ENCODE measurements around the gene GFI1B. TPM values are rescaled to one million over a fixed set of nuclear protein-coding genes. Genes with fewer than 3 reads are reported as not detected.

Gene GFI1B
- total RNA-seq, 1 experiment from 2014 or later: not detected

GRCh38 chr9:133002147-133003070, 23.9 kb downstream of the GFI1B start:
- TF ChIP-seq, protein P1, sequence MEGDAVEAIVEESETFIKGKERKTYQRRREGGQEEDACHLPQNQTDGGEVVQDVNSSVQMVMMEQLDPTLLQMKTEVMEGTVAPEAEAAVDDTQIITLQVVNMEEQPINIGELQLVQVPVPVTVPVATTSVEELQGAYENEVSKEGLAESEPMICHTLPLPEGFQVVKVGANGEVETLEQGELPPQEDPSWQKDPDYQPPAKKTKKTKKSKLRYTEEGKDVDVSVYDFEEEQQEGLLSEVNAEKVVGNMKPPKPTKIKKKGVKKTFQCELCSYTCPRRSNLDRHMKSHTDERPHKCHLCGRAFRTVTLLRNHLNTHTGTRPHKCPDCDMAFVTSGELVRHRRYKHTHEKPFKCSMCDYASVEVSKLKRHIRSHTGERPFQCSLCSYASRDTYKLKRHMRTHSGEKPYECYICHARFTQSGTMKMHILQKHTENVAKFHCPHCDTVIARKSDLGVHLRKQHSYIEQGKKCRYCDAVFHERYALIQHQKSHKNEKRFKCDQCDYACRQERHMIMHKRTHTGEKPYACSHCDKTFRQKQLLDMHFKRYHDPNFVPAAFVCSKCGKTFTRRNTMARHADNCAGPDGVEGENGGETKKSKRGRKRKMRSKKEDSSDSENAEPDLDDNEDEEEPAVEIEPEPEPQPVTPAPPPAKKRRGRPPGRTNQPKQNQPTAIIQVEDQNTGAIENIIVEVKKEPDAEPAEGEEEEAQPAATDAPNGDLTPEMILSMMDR (conservative IDR thresholded peaks at IDR 0.05; ENCODE audit: low read depth, low read length): no peak
- no peak for TF ChIP-seq EZH2 (IDR thresholded peaks at IDR 0.05; ENCODE audit: borderline replicate concordance, low read depth, low read length, poor library complexity, severe bottlenecking)
- BruUV-seq (replicated peaks): no TSS peak
- ChIA-PET CTCF (no interaction called here), POLR2A (ENCODE audit: low non-redundant PET) (interaction anchor here (0.7 kb wide), 1 partner anchor 128 kb away, joined by 3 read pairs; no protein-coding TSS in a partner anchor)
- no peak for DNase-seq (ENCODE audit: low spot score)
- Histone ChIP-seq H3K27me3 (replicated peaks; ENCODE audit: insufficient read depth, low read depth, low read length, poor library complexity) (peaks cover 13% of the 10 kb centered on the region), H3K36me3 (ENCODE audit: insufficient read depth, low read length, poor library complexity, severe bottlenecking) (no peaks in the 10 kb centered on the region), H3K4me3 (ENCODE audit: low read depth, low read length, poor library complexity, severe bottlenecking) (no peak overlapping the region), H3K4me1 (ENCODE audit: insufficient read depth, low read length, poor library complexity, severe bottlenecking) (no peaks in the 10 kb centered on the region), H3K9me3 (ENCODE audit: low read depth, low read length, poor library complexity, severe bottlenecking) (no peaks in the 10 kb centered on the region), H3K27ac (ENCODE audit: low read depth, low read length, poor library complexity, severe bottlenecking) (no peak overlapping the region)
- intact Hi-C loops (cut with micrococcal nuclease; ENCODE audit: unreplicated experiment): no loop called here

- H3K27me3 ChIP-seq (replicated peaks; ENCODE audit: insufficient read depth, low read depth, low read length, poor library complexity): peaks cover 13% of the 10 kb centered on the region
- no TSS peak for BruUV-seq (replicated peaks)
- no peak overlapping the region for H3K27ac ChIP-seq (ENCODE audit: low read depth, low read length, poor library complexity, severe bottlenecking)
- H3K9me3 ChIP-seq (ENCODE audit: low read depth, low read length, poor library complexity, severe bottlenecking): no peaks in the 10 kb centered on the region
- H3K4me1 ChIP-seq (ENCODE audit: insufficient read depth, low read length, poor library complexity, severe bottlenecking): no peaks in the 10 kb centered on the region
- intact Hi-C loops (cut with micrococcal nuclease; ENCODE audit: unreplicated experiment): no loop called here
- CTCF ChIA-PET: no interaction called here
- no peaks in the 10 kb centered on the region for H3K36me3 ChIP-seq (ENCODE audit: insufficient read depth, low read length, poor library complexity, severe bottlenecking)
- no peak for TF ChIP-seq EZH2 (IDR thresholded peaks at IDR 0.05; ENCODE audit: borderline replicate concordance, low read depth, low read length, poor library complexity, severe bottlenecking)
- TF ChIP-seq, protein P1 (conservative IDR thresholded peaks at IDR 0.05; ENCODE audit: low read depth, low read length): no peak
- H3K4me3 ChIP-seq (ENCODE audit: low read depth, low read length, poor library complexity, severe bottlenecking): no peak overlapping the region
- POLR2A ChIA-PET (ENCODE audit: low non-redundant PET): no interaction called here
- no peak for DNase-seq (ENCODE audit: low spot score)
Observed at GRCh38 chr9:133003071-133003461, 24.6 kb downstream of the GFI1B start.

DNA sequence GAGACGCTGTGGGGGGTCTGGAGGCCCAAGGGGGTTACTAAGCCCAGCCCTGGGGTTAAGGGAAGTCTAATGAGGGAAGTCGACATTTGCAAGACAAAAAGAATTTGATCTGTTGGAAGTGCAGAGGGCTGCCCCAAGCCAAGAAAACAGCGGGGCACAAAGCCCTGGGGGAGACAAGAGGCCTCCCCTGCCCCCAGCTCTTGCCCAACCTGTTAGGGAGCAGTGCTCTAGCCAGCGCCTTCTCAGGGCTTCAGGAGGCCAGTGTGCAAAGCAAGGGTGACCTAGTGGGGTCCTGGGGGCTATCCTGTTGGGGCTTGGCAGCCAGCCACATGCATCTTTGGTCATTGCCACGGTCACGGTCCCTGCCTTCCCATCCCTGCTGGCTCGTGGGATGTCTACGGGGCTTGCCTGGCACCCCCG, 25.2 kb downstream of the GFI1B start:
- DNase-seq (ENCODE audit: low spot score): no peak
- Histone ChIP-seq H3K9me3 (ENCODE audit: low read depth, low read length, poor library complexity, severe bottlenecking) (no peaks in the 10 kb centered on the region), H3K4me1 (ENCODE audit: insufficient read depth, low read length, poor library complexity, severe bottlenecking) (no peaks in the 10 kb centered on the region), H3K4me3 (ENCODE audit: low read depth, low read length, poor library complexity, severe bottlenecking) (no peak overlapping the region), H3K27ac (ENCODE audit: low read depth, low read length, poor library complexity, severe bottlenecking) (no peak overlapping the region), H3K27me3 (replicated peaks; ENCODE audit: insufficient read depth, low read depth, low read length, poor library complexity) (peaks cover 13% of the 10 kb centered on the region), H3K36me3 (ENCODE audit: insufficient read depth, low read length, poor library complexity, severe bottlenecking) (no peaks in the 10 kb centered on the region)
- no peak for TF ChIP-seq EZH2 (IDR thresholded peaks at IDR 0.05; ENCODE audit: borderline replicate concordance, low read depth, low read length, poor library complexity, severe bottlenecking)
- TF ChIP-seq, protein P1 (conservative IDR thresholded peaks at IDR 0.05; ENCODE audit: low read depth, low read length): no peak
- CTCF ChIA-PET: no interaction called here
- no TSS peak for BruUV-seq (replicated peaks)
- intact Hi-C loops (cut with micrococcal nuclease; ENCODE audit: unreplicated experiment): no loop called here
- POLR2A ChIA-PET (ENCODE audit: low non-redundant PET): no interaction called here

Measured in A673 (cell line).